Smooth muscle cell (in vitro differentiated cells): Measurements from ENCODE around the gene SPG7. TPM values are rescaled to one million over a fixed set of nuclear protein-coding genes. Genes with fewer than 3 reads are reported as not detected.

Experiments
- DNase-seq: peaks from one replicate; lab custom pipeline; 2025; ENCODE audit not compliant: unreplicated experiment; lab: John Stamatoyannopoulos, UW
- H2AFZ ChIP-seq: fragments of 200-600 bp; sonication (generic); 2 replicates; pipeline ENCODE4 v1.6.0; 2016; ENCODE audit warnings: antibody characterized with exemption, low read depth, mild to moderate bottlenecking
- H3F3A ChIP-seq: fragments of 200-600 bp; sonication (generic); 2 replicates; pipeline ENCODE4 v1.6.0; 2017; ENCODE audit warnings: antibody characterized with exemption, low read depth
- H3K27ac ChIP-seq: fragments of 200-600 bp; sonication (generic); 2 replicates; pipeline ENCODE4 v1.5.1; 2016; ENCODE audit warnings: low read depth, mild to moderate bottlenecking
- H3K27me3 ChIP-seq: fragments of 200-600 bp; sonication (generic); 2 replicates; pipeline ENCODE4 v1.6.1; 2016; ENCODE audit warnings: low read depth, mild to moderate bottlenecking
- H3K36me3 ChIP-seq: fragments of 200-600 bp; sonication (generic); 2 replicates; pipeline ENCODE4 v1.5.1; 2016; ENCODE audit warnings: low read depth
- H3K4me1 ChIP-seq: fragments of 200-600 bp; sonication (generic); 2 replicates; pipeline ENCODE4 v1.5.1; 2016; ENCODE audit warnings: low read depth
- H3K4me2 ChIP-seq: fragments of 200-600 bp; sonication (generic); 2 replicates; pipeline ENCODE4 v1.6.0; 2016; ENCODE audit warnings: mild to moderate bottlenecking
- H3K4me3 ChIP-seq: fragments of 200-600 bp; sonication (generic); 2 replicates; pipeline ENCODE4 v1.5.1; 2016; ENCODE audit warnings: mild to moderate bottlenecking
- H3K79me2 ChIP-seq: fragments of 200-600 bp; sonication (generic); 2 replicates; pipeline ENCODE4 v1.6.0; 2016; ENCODE audit warnings: low read depth, mild to moderate bottlenecking
- H3K9ac ChIP-seq: fragments of 200-600 bp; sonication (generic); 2 replicates; pipeline ENCODE4 v1.6.0; 2016; ENCODE audit warnings: low read depth
- H3K9me3 ChIP-seq: fragments of 200-600 bp; sonication (generic); replicated peaks from 2 replicates; pipeline ENCODE4 v1.5.1; 2016; ENCODE audit warnings: low read depth
- H4K20me1 ChIP-seq: fragments of 200-600 bp; sonication (generic); 2 replicates; pipeline ENCODE4 v1.6.0; 2016; ENCODE audit warnings: low read depth
- WGBS: methylation state at CpG from one replicate; pipeline ENCODE4 v1.1.7; 2016; ENCODE audit warnings: low lambda C conversion rate; 5-methylcytosine and 5-hydroxymethylcytosine counted together
- polyA plus RNA-seq: library from polyadenylated mRNA; unstranded; fragments of >200 nt; fragmentation: Nextera tagmentation; extraction: Ambion mirVana; gene quantifications from 2 replicates; pipeline ENCODE4 v1.2.1, GENCODE V29; 2016
- total RNA-seq: library from RNA; depleted of rRNA; stranded (reverse); fragments of >200 nt; gene quantifications from 2 replicates; pipeline ENCODE4 v1.2.3, GENCODE V29; 2014
- TF ChIP-seq, protein P1 (sequence below): fragments of 200-600 bp; sonication (generic); IDR thresholded peaks from 2 replicates; pipeline ENCODE4 v1.5.1; 2017; ENCODE audit warnings: borderline replicate concordance, mild to moderate bottlenecking, antibody characterized with exemption; ENCODE audit not compliant: insufficient read depth, poor library complexity, severe bottlenecking

The SPG7 gene
- total and polyA plus RNA-seq, 2 experiments from 2014 or later, result 49.3 to 61.4 TPM

DNA sequence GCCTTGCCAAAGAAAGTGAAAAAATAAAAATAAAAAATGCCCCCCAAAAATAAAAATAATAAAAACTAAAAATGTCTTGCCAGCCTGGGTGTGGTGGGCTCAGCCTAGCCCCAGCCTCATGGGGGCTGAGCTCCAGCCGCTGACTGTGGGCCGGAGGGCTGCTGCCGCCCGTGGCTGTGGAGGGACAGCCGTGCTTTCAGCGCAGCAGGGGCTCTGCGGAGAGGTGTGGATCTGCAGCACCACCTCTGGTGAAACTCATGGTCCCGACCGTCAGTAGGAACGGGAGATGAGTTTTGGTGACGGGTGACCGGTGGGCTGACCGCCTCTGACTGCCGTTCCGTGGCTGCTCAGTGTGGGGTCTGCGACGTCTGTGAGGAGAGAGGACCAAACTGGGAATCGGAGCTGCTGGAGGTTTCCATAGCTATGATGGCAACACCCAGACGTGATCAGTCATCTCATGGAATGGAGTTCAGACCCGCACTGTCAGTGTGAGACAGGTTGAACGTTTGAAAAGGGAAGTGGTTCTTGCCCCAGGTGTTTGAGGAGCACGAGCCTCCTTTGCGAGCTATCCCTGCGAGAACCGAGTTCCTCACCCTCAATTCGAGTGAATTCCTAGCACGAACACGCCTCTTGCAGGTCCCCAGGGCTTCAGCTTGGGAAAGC, 40.3 kb downstream of the SPG7 start:
- Histone ChIP-seq H3K79me2 (no peaks in the 10 kb centered on the region), H3K4me3 (no peak overlapping the region), H3K4me1 (no peaks in the 10 kb centered on the region), H2AFZ (no peak overlapping the region), H3K9me3 (no peaks in the 10 kb centered on the region), H4K20me1 (no peaks in the 10 kb centered on the region), H3K27me3 (no peaks in the 10 kb centered on the region), H3K36me3 (no peaks in the 10 kb centered on the region), H3F3A (no peaks in the 10 kb centered on the region), H3K9ac (no peak overlapping the region), H3K4me2 (no peak overlapping the region), H3K27ac (no peak overlapping the region)
- 94% methylated on average over 28 of the region's 28 CpGs for WGBS
- TF ChIP-seq, protein P1, sequence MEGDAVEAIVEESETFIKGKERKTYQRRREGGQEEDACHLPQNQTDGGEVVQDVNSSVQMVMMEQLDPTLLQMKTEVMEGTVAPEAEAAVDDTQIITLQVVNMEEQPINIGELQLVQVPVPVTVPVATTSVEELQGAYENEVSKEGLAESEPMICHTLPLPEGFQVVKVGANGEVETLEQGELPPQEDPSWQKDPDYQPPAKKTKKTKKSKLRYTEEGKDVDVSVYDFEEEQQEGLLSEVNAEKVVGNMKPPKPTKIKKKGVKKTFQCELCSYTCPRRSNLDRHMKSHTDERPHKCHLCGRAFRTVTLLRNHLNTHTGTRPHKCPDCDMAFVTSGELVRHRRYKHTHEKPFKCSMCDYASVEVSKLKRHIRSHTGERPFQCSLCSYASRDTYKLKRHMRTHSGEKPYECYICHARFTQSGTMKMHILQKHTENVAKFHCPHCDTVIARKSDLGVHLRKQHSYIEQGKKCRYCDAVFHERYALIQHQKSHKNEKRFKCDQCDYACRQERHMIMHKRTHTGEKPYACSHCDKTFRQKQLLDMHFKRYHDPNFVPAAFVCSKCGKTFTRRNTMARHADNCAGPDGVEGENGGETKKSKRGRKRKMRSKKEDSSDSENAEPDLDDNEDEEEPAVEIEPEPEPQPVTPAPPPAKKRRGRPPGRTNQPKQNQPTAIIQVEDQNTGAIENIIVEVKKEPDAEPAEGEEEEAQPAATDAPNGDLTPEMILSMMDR, result no peak
- no peak for DNase-seq

DNA sequence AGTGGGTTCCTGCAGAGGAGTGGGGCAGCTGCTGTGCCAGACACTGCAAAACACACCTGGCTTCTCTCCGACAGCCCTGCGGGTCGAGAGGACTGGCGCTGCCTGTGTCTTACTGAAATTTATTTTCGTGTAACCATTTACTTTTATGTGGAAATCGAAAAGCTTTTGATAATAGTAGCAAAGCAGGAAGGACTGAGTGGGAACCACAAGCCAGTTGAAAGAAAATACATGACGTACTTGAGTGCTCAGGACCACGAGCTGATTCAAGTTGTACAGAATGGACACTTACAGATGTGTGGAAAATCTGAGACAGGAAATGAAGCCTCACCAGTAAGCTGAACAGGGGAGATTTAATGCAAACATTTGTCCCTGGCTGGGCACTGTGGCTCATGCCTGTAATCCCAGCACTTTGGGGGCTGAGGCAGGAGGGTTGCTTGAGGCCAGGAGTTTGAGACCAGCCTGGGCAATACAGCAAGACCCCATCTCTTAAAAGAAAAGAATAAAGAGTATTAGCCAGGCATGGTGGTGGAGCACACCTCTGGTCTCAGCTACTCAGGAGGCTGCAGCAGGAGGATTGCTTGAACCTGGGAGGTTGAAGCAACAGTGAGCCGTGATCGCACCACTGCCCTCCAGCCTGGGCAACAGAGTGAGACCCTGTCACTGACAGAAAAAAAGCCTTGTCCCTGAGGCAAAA, 41.0 kb downstream of the SPG7 start:
- no peaks in the 10 kb centered on the region for H3K27me3 ChIP-seq

DNA sequence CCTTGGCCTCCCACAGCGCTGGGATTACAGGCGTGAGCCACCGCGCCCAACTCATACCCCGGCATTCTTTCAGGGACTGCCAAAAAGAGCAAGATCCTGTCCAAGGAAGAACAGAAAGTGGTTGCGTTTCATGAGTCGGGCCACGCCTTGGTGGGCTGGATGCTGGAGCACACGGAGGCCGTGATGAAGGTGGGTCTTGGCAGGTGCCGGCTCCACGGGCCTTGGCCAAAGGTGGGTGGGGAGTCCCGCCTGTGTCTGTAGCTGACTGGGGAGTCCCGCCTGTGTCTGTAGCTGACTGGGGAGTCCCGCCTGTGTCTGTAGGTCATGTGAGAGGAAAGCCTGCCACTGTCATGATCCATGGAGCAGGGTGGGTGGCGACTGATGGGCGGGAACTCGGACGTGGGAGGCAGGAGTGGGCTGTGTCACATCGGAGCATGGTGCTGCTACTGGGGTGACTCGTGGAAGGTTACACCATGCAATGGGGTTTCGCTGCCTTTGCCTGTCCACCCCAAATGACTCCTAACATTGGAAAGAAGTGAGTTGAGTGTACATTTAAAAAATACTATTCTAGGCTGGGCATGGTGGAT, 42.3 kb downstream of the SPG7 start:
- Histone ChIP-seq H2AFZ (no peak overlapping the region), H3K4me3 (no peak overlapping the region), H3K79me2 (no peaks in the 10 kb centered on the region), H3F3A (no peaks in the 10 kb centered on the region), H3K36me3 (no peaks in the 10 kb centered on the region), H3K27me3 (no peaks in the 10 kb centered on the region), H4K20me1 (no peaks in the 10 kb centered on the region), H3K9me3 (no peaks in the 10 kb centered on the region), H3K27ac (no peak overlapping the region), H3K9ac (no peak overlapping the region), H3K4me2 (no peak overlapping the region), H3K4me1 (no peaks in the 10 kb centered on the region)
- DNase-seq, result no peak
- TF ChIP-seq, protein P1, result no peak
- 98% methylated on average over 22 of the region's 22 CpGs for WGBS

More for the DNA sequence above, 41.0 kb downstream of the SPG7 start:
- Histone ChIP-seq H3K4me1 (no peaks in the 10 kb centered on the region), H3K4me2 (no peak overlapping the region), H3K4me3 (no peak overlapping the region), H3K36me3 (no peaks in the 10 kb centered on the region), H3K79me2 (no peaks in the 10 kb centered on the region), H3K27ac (no peak overlapping the region), H3K9ac (no peak overlapping the region), H3K9me3 (no peaks in the 10 kb centered on the region), H2AFZ (no peak overlapping the region), H3F3A (no peaks in the 10 kb centered on the region), H4K20me1 (no peaks in the 10 kb centered on the region)
- WGBS, result 95% methylated on average over 10 of the region's 10 CpGs
- TF ChIP-seq, protein P1, result no peak
- no peak for DNase-seq
